GM18873 (cell line): Measurements from ENCODE around the gene TOB2.

ENCODE experiments used
- ATAC-seq: cut with Tn5 transposase; IDR thresholded peaks from one replicate; pipeline ENCODE4 v1.9.1; 2021; ENCODE audit warnings: mild to moderate bottlenecking, moderate library complexity, moderate number of reproducible peaks; ENCODE audit not compliant: unreplicated experiment, low FRiP score

The TOB2 gene

DNA sequence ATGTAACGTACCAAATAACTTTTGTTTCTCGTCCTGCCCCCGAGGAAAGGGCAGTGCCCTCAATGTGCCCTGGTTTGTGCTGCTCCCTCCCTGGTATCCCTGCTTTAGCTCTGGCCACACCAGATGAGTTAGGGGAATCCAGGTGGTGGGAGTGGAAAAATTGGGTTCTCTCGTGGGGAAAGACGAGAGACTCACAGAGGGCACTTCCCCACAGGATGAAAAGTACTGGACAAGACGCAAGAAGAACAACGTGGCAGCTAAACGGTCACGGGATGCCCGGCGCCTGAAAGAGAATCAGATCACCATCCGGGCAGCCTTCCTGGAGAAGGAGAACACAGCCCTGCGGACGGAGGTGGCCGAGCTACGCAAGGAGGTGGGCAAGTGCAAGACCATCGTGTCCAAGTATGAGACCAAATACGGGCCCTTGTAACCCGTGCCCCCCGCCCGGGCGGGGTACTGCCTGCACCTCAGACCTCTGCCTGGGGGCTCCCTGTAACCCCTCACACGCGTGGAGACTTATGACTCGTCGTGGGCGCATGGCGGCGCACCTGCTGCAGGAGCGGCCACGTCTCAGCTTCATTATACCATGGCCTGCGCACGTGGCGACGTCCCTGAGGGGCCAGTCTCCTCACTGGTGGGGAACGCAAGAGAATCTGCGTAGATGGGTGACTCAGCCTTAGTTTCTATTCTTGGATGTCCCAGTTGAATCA is 50.9 kb downstream of the TOB2 start:
- ATAC-seq, result no peak

DNA sequence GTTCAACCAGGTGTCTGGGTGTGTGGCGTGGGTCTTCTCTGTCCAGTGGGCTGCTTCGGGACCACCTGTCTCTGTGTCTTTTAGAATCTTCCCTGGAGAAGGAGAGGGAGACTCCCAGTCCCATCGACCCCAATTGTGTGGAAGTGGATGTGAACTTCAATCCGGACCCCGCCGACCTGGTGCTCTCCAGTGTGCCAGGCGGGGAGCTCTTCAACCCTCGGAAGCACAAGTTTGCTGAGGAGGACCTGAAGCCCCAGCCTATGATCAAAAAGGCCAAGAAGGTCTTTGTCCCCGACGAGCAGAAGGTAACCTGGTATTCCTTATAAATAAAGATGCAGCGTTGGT is 52.6 kb downstream of the TOB2 start:
- ATAC-seq, result no peak

DNA sequence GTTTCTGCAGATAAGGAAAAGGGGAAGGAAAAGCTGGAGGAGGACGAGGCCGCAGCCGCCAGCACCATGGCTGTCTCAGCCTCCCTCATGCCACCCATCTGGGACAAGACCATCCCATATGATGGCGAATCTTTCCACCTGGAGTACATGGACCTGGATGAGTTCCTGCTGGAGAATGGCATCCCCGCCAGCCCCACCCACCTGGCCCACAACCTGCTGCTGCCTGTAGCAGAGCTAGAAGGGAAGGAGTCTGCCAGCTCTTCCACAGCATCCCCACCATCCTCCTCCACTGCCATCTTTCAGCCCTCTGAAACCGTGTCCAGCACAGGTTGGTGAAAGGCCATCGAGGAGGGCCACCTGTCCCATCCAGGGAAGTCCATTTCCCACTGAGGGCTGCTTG is 59.3 kb downstream of the TOB2 start:
- ATAC-seq, result no peak

DNA sequence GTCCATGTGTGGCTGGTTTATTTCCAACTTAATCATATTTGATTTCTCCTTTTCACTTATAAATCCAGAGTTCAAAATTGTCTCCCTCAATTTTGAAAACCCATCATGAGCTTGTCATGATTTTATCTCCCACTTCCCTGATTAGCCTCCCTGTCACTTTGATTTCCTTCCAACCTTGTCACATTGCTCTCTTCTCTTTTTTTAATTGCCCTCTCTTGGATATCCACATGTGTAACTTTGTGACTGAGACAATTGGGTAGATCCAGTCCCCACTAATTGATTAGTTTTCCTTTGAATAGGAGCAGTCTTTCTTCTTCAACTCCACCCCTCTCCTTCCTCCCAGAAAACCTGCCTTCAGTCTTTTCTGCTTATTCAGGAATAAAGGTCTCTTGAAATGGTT is 62.5 kb downstream of the TOB2 start:
- no peak for ATAC-seq
